ENCODE measurements around the gene C1orf226. TPM values are rescaled to one million over a fixed set of nuclear protein-coding genes. Genes with fewer than 3 reads are reported as not detected.

The C1orf226 gene
- total RNA-seq, 1 donor from 2014 or later: 2.7 TPM

GRCh38 chr1:162360237-162360873 is 21.2 kb upstream of the C1orf226 start:
- H3K4me3 ChIP-seq: no peak overlapping the region
- no peaks in the 10 kb centered on the region for H3K36me3 ChIP-seq
- H3K27ac ChIP-seq: no peak overlapping the region
- TF ChIP-seq, protein P1, sequence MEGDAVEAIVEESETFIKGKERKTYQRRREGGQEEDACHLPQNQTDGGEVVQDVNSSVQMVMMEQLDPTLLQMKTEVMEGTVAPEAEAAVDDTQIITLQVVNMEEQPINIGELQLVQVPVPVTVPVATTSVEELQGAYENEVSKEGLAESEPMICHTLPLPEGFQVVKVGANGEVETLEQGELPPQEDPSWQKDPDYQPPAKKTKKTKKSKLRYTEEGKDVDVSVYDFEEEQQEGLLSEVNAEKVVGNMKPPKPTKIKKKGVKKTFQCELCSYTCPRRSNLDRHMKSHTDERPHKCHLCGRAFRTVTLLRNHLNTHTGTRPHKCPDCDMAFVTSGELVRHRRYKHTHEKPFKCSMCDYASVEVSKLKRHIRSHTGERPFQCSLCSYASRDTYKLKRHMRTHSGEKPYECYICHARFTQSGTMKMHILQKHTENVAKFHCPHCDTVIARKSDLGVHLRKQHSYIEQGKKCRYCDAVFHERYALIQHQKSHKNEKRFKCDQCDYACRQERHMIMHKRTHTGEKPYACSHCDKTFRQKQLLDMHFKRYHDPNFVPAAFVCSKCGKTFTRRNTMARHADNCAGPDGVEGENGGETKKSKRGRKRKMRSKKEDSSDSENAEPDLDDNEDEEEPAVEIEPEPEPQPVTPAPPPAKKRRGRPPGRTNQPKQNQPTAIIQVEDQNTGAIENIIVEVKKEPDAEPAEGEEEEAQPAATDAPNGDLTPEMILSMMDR (IDR thresholded peaks at IDR 0.05): no peak
- TF ChIP-seq POLR2AphosphoS5 (IDR thresholded peaks at IDR 0.05; ENCODE audit: insufficient read depth in 1 of 2, low read depth in 1 of 2) (no peak), POLR2A (IDR thresholded peaks at IDR 0.05) (no peak)
- H3K27me3 ChIP-seq: no peaks in the 10 kb centered on the region
- H3K9me3 ChIP-seq: no peaks in the 10 kb centered on the region
- no peaks in the 10 kb centered on the region for H3K4me1 ChIP-seq
- intact Hi-C loops (cut with DNase I): no loop called here
- DNase-seq (ENCODE audit: extremely low spot score in 2 of 2): no peak

DNA sequence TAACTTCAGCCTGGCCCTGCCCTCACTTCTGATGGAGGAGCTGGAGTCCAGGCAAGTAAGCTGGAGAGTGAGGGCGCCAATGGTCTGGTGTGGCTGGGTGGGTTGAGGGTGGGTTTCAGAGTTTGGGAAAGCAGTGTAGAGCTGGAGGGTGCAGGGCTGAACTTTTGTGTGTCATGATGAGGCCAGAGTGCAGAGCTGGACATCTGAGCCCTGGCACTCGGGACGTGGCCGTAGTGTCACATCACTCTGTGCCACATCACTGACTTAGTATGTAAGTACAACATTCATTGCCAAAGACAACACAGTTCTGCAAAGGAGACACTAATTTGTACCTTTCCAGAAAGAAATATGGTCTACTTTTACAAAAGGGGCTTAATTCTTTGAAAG is 20.7 kb upstream of the C1orf226 start:
- Histone ChIP-seq H3K4me3 (no peak overlapping the region), H3K27ac (no peak overlapping the region), H3K36me3 (no peaks in the 10 kb centered on the region), H3K4me1 (no peaks in the 10 kb centered on the region), H3K27me3 (no peaks in the 10 kb centered on the region), H3K9me3 (no peaks in the 10 kb centered on the region)
- intact Hi-C loops (cut with DNase I): no loop called here
- no peak for DNase-seq (ENCODE audit: extremely low spot score in 2 of 2)
- TF ChIP-seq, protein P1 (IDR thresholded peaks at IDR 0.05): no peak
- TF ChIP-seq POLR2AphosphoS5 (IDR thresholded peaks at IDR 0.05; ENCODE audit: insufficient read depth in 1 of 2, low read depth in 1 of 2): no peak
- TF ChIP-seq POLR2A (IDR thresholded peaks at IDR 0.05): no peak

DNA sequence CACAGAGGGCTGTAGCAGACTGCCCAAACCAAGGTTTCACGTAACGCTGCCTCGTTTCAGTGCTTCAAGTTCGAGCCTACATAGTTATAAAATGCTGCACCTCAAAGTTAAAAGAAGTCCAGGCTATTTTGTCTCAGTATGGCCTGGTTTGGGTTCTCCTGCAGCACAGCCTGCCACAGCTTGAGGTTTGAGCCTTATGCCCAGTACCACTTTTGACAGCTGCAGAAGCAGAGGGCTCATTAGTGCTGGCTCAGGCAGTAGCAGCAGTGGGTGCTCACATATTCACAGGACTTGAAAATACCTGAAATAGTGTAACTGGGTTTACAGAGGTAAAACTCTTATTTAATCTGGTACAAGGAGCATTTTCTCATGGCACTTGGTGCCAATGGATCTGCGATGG is 20.2 kb upstream of the C1orf226 start:
- Histone ChIP-seq H3K4me1 (no peaks in the 10 kb centered on the region), H3K36me3 (no peaks in the 10 kb centered on the region), H3K4me3 (no peak overlapping the region), H3K27me3 (no peaks in the 10 kb centered on the region), H3K27ac (no peak overlapping the region), H3K9me3 (no peaks in the 10 kb centered on the region)
- intact Hi-C loops (cut with DNase I): no loop called here
- DNase-seq (ENCODE audit: extremely low spot score in 2 of 2): no peak
- TF ChIP-seq POLR2A (IDR thresholded peaks at IDR 0.05): no peak
- TF ChIP-seq, protein P1 (IDR thresholded peaks at IDR 0.05): no peak
- TF ChIP-seq POLR2AphosphoS5 (IDR thresholded peaks at IDR 0.05; ENCODE audit: insufficient read depth in 1 of 2, low read depth in 1 of 2): no peak

DNA sequence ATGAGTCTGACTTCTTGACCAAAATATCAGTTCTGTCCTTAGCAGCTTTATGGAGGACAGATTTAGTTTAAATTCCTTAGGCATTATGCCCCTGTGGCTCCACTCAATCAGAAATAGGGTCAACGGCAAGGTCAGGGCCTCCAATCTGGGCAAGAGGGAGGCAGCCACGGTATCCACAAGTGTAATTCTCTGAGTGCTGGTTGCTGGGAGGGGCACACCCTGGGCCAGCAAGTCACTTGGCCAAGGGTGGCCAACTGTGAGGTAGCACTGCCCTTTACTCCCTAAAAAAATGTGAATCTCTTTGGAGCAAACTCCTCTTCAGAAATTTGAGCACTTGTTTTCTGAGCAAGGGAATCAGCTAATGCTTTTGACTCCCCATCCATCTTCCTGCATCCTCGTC is 17.7 kb upstream of the C1orf226 start:
- H3K4me3 ChIP-seq: no peak overlapping the region
- no peak for DNase-seq (ENCODE audit: extremely low spot score in 2 of 2)
- TF ChIP-seq, protein P1 (IDR thresholded peaks at IDR 0.05): no peak
- no peak for TF ChIP-seq POLR2A (IDR thresholded peaks at IDR 0.05)
- no peak for TF ChIP-seq POLR2AphosphoS5 (IDR thresholded peaks at IDR 0.05; ENCODE audit: insufficient read depth in 1 of 2, low read depth in 1 of 2)
- intact Hi-C loops (cut with DNase I): no loop called here
- H3K4me1 ChIP-seq: no peaks in the 10 kb centered on the region
- no peaks in the 10 kb centered on the region for H3K9me3 ChIP-seq
- no peaks in the 10 kb centered on the region for H3K27me3 ChIP-seq
- H3K36me3 ChIP-seq: no peaks in the 10 kb centered on the region
- H3K27ac ChIP-seq: no peak overlapping the region

DNA sequence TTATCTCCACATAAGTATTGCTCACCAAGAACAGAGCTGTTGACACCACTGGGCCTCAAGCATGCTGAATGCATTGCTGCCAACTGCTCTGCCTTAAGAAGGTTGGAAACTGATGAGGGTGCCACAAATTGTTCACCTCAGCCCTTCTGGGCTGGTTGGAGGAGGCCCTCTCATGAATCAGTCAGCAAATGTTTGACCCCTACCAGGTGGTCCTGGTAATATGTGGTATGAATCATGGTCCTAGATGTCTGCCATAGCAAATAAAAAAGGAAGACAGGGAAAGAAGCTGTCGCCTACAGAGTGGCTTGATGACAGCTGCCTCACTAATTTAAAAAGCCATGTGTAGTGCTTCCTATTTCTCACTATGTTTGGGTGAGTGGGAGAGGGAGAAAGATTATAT is 17.0 kb upstream of the C1orf226 start:
- intact Hi-C loops (cut with DNase I): no loop called here
- TF ChIP-seq POLR2AphosphoS5 (IDR thresholded peaks at IDR 0.05; ENCODE audit: insufficient read depth in 1 of 2, low read depth in 1 of 2): no peak
- no peak for TF ChIP-seq POLR2A (IDR thresholded peaks at IDR 0.05)
- TF ChIP-seq, protein P1 (IDR thresholded peaks at IDR 0.05): no peak
- no peak overlapping the region for H3K27ac ChIP-seq
- no peak for DNase-seq (ENCODE audit: extremely low spot score in 2 of 2)
- no peaks in the 10 kb centered on the region for H3K27me3 ChIP-seq
- H3K4me1 ChIP-seq: no peaks in the 10 kb centered on the region
- no peak overlapping the region for H3K4me3 ChIP-seq
- no peaks in the 10 kb centered on the region for H3K9me3 ChIP-seq
- no peaks in the 10 kb centered on the region for H3K36me3 ChIP-seq

All from vagina (tissue), 2 donors.